K562 (cell line): ENCODE results near the gene SPI1. TPM values are rescaled to one million over a fixed set of nuclear protein-coding genes. Genes with fewer than 3 reads are reported as not detected.

ENCODE experiments used
- ATF7 ChIP-seq: fragments of 450-650 bp; IDR thresholded peaks from 2 replicates; pipeline ENCODE4 v1.7.1; 2014; ENCODE audit warnings: mild to moderate bottlenecking, moderate library complexity
- MBD1 ChIP-seq: fragments of 250-450 bp; sonication (Bioruptor Pico); IDR thresholded peaks from 2 replicates; pipeline ENCODE4 v1.8.0; 2022; ENCODE audit warnings: inconsistent platforms
- MCM3 ChIP-seq: fragments of 450-650 bp; IDR thresholded peaks from 2 replicates; pipeline ENCODE4 v1.6.1; 2016
- MECOM ChIP-seq: fragments of 250-450 bp; sonication (Bioruptor Pico); IDR thresholded peaks from 2 replicates; pipeline ENCODE4 v1.8.0; 2022; ENCODE audit warnings: inconsistent platforms
- NCOA6 ChIP-seq: fragments of 450-650 bp; IDR thresholded peaks from 2 replicates; pipeline ENCODE4 v1.6.1; 2017; ENCODE audit warnings: mild to moderate bottlenecking
- NONO ChIP-seq, 2 experiments: fragments of 200-400 bp in 1 of 2; fragments of 450-650 bp in 1 of 2; formaldehyde crosslinking in 1 of 2; IDR thresholded peaks; 2 replicates each; pipeline ENCODE4 v1.6.1; 2017; ENCODE audit warnings: low read depth in 2 of 2, mild to moderate bottlenecking in 2 of 2, moderate library complexity in 2 of 2, low read length in 1 of 2
- PCBP1 ChIP-seq: fragments of 200-400 bp; formaldehyde crosslinking; IDR thresholded peaks from 2 replicates; pipeline ENCODE4 v1.6.1; 2018; ENCODE audit warnings: mild to moderate bottlenecking, low read depth, low read length; ENCODE audit not compliant: poor library complexity, severe bottlenecking
- POLR2AphosphoS5 ChIP-seq: IDR thresholded peaks from 2 replicates; pipeline ENCODE4 v1.6.1; 2011; ENCODE audit warnings: mild to moderate bottlenecking, low read depth, low read length, moderate library complexity; ENCODE audit not compliant: control insufficient read depth, insufficient read depth
- TGIF2 ChIP-seq: sonication (generic); formaldehyde crosslinking; IDR thresholded peaks from 2 replicates; pipeline ENCODE4 v1.8.1; 2022; ENCODE audit warnings: mild to moderate bottlenecking, missing genetic modification reagents, moderate library complexity
- TOE1 ChIP-seq, 2 experiments: fragments of 450-650 bp in 1 of 2; sonication (generic) in 1 of 2; formaldehyde crosslinking in 1 of 2; IDR thresholded peaks; 2 replicates each; pipeline versions ENCODE4 v1.7.1 to v1.8.0; 2016 to 2022; ENCODE audit warnings: borderline replicate concordance in 2 of 2, mild to moderate bottlenecking in 2 of 2, antibody characterized with exemption in 1 of 2, inconsistent platforms in 1 of 2, low read depth in 1 of 2, missing genetic modification reagents in 1 of 2, moderate library complexity in 1 of 2
- ZNF282 ChIP-seq: sonication (generic); formaldehyde crosslinking; IDR thresholded peaks from 2 replicates; pipeline ENCODE4 v1.8.1; 2023; ENCODE audit warnings: missing genetic modification reagents
- ZNF395 ChIP-seq: fragments of 200-800 bp; sonication (Bioruptor generic); IDR thresholded peaks from 2 replicates; pipeline ENCODE4 v1.6.1; 2017; ENCODE audit warnings: missing genetic modification characterization, missing compliant biosample characterization
- ZNF407 ChIP-seq: fragments of 450-650 bp; IDR thresholded peaks from 2 replicates; pipeline ENCODE4 v1.6.1; 2016; ENCODE audit warnings: low read depth
- ZNF76 ChIP-seq: fragments of 250-450 bp; sonication (Bioruptor Pico); IDR thresholded peaks from 2 replicates; pipeline ENCODE4 v1.4.0; 2020; ENCODE audit warnings: mild to moderate bottlenecking, moderate library complexity, borderline replicate concordance
- polyA plus RNA-seq, 8 experiments: library from polyadenylated mRNA; depleted of rRNA in 4 of 8; stranded (reverse) in 5 of 8; unstranded in 3 of 8; fragments of >200 nt; fragmentation: Nextera tagmentation in 2 of 8; fragmentation: Illumina TruSeq in 1 of 8; extraction: Ambion mirVana in 2 of 8; extraction: Trizol in 1 of 8; gene quantifications; 2 replicates each; pipeline versions ENCODE4 v1.2.1 to v1.2.3, GENCODE V29; 2011 to 2014; ENCODE audit warnings: inconsistent platforms in 1 of 8, missing spikeins in 1 of 8
- total RNA-seq, 7 experiments: library from RNA; depleted of rRNA in 6 of 7; stranded (reverse); fragments of >200 nt in 6 of 7; fragmentation: Illumina TruSeq in 2 of 7; extraction: Trizol in 2 of 7; gene quantifications; 2 replicates each; pipeline versions ENCODE4 v1.2.1 to v1.2.3, GENCODE V29; 2011 to 2021; ENCODE audit warnings: low replicate concordance in 1 of 7

Gene SPI1
- total and polyA plus RNA-seq, 9 of the 15 experiments (the other 6 are each of a cell fraction or from before 2014, with no cell fraction given): 0.10 to 33.7 (median 10.3) TPM

- no peak for TF ChIP-seq ZNF407
- peak; percentile 55; the same call in 1 of the 2 replicates for TF ChIP-seq ZNF76 (CRISPR knock-in tag)
- no peak for TF ChIP-seq MCM3
- TF ChIP-seq ZNF395 (CRISPR knock-in tag): peak; percentile 95
- no peak for TF ChIP-seq NCOA6
- TF ChIP-seq MECOM (CRISPR knock-in tag): no peak
- no peak for TF ChIP-seq POLR2AphosphoS5
- no peak for TF ChIP-seq ZNF282
- no peak for TF ChIP-seq NONO (IDR thresholded peaks at IDR 0.05; ENCODE audit: low read depth in 2 of 2, low read length in 1 of 2)
- TF ChIP-seq MBD1: 0 out of 2 replicates have a peak, but pooled peaks have one; percentile 7
- TF ChIP-seq TGIF2 (CRISPR knock-in tag): no peak
- no peak for TF ChIP-seq ATF7
- TF ChIP-seq TOE1 (IDR thresholded peaks at IDR 0.05; ENCODE audit: borderline replicate concordance): no peak
- no peak for TF ChIP-seq TOE1 (CRISPR knock-in tag; IDR thresholded peaks at IDR 0.05; ENCODE audit: borderline replicate concordance, low read depth)
- TF ChIP-seq PCBP1: no peak
Measured at GRCh38 chr11:47394322-47395222, 16.2 kb upstream of the SPI1 start (continued).
